GM18873 (cell line): ENCODE results near the gene LIN28A.
"Not testable (repeated sequence)": the region's sequence is repeated elsewhere in the genome, so short reads cannot be mapped to it uniquely, and the experiment has no call there.

Experiments used
- ATAC-seq: cut with Tn5 transposase; IDR thresholded peaks from one replicate; pipeline ENCODE4 v1.9.1; 2021; ENCODE audit warnings: mild to moderate bottlenecking, moderate library complexity, moderate number of reproducible peaks; ENCODE audit not compliant: unreplicated experiment, low FRiP score

LIN28A gene

DNA sequence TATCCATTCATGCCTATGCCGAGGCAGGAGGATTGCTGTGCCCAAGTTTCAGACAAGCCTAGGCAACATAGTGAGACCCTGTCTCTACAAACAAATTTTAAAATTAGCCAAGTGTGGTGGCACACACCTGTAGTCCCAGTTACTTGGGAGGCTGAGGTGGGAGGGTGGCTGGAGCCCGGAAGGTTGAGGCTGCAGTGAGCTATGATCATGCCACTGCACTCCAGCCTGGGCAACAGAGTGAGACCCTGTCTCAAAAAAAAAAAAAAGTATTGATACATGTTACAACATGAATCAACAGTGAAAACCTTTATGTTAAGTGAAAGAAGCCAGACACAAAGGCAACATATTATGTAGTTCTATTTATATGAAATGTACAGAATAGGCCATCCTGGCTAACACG is 25.6 kb upstream of the LIN28A start:
- ATAC-seq: not testable (repeated sequence)

DNA sequence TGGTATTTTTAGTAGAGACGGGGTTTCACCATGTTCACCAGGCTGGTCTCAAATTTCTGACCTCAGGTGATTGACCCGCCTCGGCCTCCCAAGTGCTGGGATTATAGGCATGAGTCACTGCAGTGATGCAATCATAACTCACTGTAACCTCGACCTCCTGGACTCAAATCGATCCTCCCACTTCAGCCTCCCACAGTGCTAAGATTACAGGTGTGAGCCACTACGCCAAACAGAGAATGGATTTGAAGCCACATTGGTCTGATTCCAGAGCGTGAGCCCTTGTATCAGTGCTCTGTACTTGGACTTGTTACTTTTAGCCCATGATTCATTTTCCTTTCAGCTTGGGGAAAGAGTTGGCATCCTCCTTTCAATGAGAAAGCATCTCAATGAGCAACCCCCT is 23.2 kb upstream of the LIN28A start:
- ATAC-seq: no peak

DNA sequence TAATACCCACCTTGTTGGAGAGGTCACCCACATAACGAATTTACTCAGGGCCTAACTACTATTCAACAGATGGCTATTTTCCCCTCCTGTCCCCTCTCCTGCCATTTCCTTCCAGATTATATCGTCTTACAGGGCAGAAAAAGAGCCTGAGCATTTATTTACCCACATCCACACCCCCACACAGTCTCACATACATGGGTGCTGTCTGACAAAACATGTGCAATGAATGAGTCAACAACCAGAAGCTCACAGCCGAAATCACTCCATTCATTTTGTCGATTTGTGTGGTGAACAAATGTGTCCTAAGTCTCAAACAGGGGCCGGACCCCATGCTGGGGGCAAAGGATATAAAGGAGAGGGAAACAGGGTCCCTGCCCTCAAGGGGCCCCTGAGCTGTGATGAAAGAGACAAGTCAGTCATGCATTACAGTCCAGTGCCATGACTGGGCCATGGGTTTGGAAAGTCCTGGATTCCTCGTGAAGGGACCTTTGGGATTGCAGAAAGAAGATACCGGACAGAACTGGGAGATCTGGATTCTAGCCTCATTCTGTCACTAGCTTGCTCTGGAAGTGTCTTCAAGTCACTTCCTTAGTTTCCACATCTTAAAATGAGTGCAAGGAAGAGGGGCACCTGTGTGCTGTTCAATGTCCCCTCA is 21.7 kb upstream of the LIN28A start:
- no peak for ATAC-seq

DNA sequence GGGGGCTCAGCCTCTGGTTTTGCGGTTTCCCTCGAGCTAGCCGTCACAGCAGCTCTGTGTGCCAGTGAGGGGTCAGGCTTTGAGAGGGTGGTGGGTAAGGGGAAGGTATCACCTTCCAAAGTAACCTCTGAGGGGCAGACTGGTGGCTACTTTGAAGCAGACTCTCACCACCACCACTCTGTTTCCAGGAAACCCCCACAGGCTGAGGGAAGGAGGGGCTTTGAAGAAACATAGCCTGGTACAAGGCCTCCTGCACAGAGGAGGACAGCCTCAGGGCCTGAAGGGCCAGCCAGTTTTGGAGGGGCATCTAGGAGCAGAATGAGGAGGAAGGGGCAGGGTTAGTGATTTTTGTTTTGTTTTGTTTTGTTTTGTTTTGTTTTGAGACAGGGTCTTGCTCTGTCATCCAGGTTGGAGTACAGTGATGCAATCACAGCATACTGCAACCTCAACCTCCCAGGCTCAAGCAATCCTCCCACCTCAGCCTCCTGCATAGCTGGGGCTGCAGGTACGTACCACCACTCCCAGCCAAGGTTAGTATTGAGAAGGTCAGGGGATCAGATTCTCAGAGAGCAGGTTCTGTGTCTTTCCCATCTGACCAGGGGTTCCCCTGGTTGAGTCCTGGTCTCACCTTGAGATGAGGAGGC is 20.9 kb upstream of the LIN28A start:
- ATAC-seq: no peak

DNA sequence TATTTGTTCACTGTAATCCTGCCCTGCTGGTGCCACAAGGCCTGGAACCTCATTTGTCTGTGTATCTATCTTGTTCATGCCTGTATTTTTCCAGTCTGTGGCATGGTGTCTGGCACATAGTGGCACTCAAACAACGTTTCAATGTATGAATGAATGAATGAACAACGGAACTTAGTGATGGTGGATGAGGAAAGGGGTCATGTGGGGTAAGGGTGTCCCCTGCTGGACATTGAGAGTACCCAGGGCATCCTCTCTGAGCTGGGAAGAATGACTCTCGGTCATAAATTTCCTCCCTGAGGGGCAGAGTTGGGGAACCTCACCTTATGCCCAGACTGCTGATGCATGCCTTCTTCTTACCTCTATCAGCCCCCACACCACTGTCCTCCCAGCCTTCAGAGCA is 19.2 kb upstream of the LIN28A start:
- ATAC-seq: no peak

DNA sequence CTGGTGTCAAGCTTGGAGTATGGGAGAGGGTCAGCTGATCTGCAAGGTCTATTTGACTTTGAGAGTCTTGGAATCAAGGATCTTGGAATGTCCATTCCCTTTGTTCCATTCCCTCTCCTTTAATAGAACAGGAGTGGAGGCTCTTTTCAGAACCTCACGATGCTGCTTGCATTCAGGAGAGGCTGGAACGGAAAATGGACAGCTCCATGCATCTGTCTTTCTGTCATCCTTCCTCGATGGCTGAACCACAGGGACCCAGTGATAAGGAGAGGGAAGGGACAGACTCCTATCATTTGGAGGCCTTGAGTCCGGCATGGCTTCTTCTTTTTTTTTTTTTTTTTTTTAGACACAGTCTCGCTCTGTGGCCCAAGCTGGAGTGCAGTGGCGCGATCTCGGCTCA is 14.9 kb upstream of the LIN28A start:
- ATAC-seq: no peak

DNA sequence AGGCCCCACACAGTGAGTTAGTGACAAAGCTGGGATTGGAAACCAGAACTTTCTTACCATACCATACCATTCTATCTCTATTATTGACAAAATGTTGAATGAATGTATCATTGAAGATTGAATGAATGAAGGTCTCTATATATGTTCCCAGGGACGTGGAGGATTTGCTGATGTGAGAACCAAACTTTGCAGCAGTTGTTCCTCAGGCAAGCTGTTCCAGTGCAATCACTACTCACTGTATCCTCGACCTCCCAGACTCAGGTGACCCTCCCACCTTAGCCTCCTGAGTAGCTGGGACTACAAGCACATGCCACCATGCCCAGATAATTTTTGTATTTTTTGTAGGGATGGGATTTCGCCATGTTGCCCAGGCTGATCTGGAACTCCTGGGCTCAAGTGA is 11.6 kb upstream of the LIN28A start:
- no peak for ATAC-seq

DNA sequence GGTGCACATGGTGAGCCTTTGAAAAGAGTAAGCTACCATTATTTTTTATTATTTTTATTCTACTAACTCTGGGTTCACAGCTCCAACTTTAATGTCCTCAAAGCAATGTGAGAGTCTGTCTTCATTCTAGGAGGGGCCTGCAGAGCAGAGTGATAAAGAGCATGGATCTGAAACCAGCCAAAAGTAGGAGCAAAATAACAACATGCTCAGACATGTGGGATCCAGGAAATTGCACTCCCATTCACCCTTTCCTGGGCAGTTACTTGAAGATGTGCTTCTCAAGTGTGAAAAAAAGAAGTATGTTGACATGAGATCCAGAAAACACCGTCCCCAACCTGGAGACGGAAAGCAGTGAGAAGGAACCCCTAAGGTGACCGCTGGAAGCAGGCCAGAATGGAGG is 8.7 kb upstream of the LIN28A start:
- ATAC-seq: no peak

DNA sequence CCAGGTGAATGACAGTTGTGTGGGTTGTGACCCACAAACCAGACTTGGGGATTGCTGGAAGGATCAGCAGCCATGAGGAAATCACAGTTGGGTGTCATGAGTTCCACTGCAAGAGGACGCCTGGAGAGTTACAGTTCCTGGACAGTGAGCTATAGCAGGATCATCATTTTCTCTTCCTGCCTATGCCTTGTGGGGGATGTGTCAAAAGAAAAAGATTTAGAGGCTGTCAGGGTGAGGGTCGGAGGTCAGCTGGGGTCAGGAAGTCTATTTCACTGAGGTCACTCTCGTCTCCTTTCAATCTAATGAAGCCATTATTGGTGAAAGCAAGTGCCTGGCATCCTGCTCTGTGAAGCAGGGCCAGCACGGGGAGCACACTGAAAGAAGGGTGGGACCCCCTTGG is 7.0 kb upstream of the LIN28A start:
- no peak for ATAC-seq

DNA sequence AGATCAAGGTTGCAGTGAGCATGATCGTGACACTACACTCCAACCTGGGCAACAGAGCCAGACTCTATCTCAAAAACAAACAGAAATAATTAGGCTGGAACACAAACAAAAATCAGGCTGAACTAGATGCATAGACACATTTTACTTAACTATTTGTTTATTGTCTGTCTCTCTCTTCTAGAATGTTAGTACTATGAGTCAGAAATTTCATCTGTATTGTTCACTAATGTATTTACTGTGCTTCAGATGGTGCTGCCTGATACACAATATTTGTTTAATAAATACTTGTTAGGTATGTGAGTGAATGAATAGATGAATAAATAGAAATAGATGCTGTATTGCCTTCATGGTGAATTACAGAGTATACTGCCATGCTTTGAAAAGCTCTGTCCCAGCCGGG is 6.0 kb upstream of the LIN28A start:
- ATAC-seq: no peak

DNA sequence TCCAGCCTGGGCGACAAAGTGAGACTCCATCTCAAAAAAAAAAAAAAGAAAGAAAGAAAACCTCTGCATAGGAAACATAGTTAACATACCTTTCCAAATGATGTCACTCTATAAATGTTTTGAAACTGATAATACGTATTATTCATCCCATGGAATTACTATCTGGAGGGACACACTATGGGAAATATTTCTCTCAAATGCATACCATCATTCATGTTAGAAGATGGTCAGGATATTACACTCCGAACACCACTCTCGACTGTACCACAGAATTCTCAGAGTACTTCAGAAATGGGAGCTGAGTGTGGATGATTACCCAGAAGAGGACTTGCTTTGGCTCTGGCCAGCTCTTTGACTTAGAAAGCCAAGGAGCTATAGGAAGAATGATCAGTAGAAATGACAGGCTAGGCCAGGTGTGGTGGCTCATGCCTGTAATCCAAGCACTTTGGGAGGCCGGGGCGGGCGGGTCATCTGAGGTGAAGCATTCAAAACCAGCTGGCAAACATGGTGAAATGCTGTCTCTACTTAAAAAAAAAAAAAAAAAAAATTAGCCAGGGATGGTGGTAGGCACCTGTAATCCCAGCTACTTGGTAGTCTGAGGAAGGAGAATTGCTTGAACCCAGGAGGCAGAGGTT is 5.2 kb upstream of the LIN28A start:
- no peak for ATAC-seq

DNA sequence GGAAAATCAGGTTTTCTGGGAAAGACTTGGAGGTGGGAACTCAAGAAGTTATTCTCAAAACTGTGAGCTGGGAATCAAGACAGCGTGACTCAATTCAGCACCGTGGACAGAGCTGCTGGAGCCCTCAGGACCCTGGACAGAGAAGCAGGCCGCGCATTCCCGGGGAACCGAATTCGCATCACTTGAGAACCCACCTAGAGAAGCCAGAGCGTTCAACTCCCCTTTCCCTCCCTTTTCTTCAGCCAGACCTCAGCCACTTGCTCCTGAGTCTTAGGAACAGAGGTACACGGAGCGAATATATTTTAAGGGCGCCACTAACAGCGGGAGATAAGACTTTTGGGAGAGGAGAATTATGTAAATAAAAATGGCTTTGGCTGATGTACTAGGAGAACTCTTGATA is 2.0 kb upstream of the LIN28A start:
- ATAC-seq: no peak

DNA sequence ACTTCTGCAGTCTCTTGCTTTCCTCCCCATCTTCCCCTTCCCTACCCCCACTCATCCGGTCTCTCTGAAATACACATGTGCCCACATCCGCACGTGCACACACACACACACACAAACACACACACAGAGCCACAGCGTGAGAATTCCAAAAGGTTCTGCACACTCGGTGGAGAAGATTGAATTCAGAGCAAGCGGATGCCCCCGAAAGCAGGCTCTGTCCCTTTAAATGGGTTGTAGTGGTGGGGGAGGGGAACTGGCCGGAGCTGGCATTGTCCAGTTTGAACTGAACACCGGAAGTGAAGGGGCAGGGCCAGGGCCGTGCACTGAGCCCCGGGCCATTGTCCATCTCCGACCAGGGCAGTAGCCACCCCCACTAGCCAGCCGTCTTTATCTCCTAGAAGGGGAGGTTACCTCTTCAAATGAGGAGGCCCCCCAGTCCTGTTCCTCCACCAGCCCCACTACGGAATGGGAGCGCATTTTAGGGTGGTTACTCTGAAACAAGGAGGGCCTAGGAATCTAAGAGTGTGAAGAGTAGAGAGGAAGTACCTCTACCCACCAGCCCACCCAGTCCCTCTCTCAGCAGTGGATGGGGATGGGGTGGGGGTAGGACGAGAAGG is 1.3 kb upstream of the LIN28A start:
- ATAC-seq: no peak

DNA sequence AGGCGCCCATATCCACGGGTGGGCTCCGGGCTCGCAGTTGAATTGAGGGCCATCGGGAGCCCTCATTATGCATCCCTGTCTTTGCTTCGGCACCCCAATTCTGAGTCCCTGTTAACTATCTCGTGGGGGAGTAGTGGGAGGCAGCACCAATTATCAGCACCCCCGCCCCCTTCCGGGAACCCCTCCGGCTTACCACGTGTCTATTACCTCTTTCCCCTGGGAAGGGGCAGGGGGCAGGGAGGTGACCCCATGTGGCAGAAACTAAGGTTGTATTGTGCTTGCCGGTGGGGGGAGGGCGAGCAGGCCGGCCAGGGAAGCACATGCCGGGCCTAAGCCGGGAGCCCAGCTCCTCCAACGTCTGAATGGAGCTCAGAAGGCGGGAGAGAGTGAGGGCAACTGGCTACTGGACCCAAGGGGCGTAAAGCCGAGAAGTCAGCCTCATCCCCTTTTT is 1.0 kb downstream of the LIN28A start:
- no peak for ATAC-seq

DNA sequence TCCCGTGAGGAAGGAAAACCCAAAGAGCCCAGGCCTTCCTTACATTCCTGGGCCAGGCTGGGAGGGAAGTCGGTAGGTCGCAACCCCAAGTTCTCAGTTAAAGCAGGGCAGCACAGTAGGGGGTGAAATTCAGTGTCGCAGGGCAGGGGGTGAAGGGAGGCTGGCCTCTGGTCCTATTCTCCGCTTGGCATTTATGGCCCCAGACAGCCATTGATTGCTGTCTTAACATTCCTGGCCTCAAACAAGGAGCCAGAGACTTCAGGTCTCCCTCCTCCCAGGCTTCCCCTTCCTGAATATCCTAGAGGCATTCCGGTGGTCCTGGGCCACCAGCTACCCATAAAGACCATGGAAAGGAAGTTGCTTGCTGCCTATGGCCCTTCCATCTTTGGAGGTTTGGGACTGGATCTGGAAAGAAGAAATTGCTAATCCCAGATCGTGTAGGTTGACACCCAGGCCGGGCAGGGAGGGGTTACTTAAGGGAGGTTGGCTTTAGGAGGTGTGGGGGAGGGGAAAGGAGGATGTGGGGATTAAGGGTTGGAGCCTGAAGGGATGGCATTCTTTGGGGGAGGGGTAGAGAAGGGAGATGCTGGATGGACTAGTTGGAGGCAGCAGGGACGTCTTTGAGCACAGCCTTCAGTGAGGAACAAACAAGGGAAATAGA is 1.7 kb downstream of the LIN28A start:
- ATAC-seq: no peak

DNA sequence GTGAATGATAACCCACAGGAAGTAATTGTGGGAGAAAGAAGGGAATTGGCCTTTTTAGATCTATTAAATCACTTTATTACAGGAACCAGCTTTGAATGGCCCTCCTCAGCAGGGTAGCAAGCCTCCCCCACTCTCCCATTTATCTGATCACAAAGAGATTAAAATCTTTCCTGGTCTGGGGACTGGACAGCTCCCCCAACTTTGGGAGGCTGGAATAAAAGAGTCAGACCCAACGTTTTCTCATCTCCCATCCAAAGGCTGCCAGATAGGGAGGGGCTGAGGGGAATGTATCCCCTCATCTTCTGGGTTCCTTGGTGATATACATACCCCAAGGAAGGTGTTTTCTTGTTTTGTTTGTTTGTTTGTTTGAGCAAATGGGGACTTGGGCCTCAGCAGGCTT is 2.4 kb downstream of the LIN28A start:
- no peak for ATAC-seq

DNA sequence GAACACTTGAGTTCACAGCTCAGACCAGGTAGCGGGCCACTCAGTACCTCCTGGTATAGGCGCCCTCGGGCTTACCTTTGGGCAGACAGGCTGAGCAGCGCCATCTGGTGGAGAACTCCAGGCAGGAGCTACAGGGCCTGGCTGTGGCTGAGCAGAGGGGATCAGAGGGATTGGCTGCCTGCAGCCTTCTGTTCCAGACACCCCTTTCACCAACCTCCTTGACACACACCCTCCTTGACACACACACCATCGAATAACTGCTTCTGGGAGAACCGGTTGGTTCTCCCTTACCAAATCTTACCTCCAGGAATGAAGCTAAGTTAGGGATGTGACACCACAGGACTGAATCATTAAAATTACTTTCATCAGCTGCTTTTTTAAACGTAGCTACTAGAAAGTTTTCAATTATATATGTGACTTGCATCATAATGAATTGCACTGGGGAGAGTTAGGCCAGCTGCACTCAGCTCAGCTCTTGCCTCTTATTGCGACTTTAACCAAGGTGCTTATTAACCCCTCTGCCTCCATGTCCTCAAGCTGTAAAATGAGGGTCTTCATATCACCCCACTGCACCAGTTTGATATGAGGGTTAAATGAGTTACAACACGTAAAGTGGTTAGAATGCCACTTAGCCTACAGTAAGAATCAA is 6.6 kb downstream of the LIN28A start:
- ATAC-seq: peak; percentile 46

DNA sequence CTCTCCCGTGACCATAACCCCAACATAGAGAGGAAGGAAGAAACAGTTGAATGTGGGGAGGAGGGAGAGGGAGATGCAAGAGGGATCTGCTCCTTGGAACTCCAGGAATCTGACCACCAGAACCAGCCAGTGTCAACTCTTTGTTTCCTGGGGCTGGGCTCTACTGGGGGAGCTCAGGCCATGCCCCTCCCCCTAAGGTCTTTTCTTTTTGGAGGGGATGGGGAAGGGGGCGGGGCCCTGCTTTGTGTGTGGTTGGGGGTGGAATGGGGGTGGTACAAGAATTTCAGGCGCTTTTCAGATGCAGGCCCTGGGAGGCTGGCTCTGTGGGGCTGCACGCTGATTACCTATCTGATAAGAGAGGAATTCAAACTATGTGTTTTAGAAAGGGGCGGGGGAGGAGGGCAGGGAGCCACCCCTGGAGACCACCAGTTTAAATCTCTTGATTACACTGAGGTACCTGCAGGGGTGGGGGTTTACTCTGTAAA is 8.3 kb downstream of the LIN28A start:
- ATAC-seq: no peak

DNA sequence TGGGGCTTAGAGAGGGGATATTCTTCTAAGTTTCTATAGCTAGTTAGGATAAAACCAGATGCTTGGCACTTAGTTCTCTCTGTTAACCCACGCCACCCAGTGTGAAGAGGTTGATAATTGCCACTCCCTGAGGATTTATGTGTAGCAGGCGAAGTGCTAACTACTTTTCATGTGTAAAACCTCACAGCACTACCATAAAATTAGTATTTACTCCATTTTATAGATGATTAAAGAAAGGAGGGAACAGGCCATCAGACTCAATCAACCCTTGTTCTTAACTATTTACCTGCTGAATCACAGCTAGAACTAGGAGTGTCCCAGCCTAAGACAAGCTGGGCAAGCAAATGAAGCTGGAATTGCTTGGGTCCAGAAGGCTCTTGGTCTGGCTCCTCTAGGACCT is 8.9 kb downstream of the LIN28A start:
- no peak for ATAC-seq

DNA sequence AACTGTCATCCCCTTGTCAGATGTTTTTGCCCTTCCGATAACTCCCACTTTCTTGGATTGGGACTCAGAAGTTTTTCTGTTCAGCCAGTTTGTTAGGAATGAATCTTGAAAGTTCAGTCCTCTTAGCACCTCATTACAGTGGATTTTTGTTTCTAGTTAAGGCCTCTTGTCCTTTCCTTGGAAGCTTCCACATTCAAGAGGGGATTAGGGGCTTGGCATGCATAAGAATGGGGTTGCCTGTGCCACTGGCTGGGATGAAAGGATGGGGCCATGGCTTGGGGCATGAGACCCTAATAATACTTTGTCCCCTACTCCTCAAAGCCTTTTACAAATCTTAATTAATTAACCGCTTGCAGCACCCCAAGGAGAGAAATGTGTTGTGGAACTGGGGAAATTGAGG is 19.1 kb downstream of the LIN28A start:
- ATAC-seq: no peak
